GM13977 (cell line): ENCODE results near the gene CDON.

Experiments used
- DNase-seq: peaks from one replicate; pipeline ENCODE4 v3.0.0; 2012; ENCODE audit warnings: low spot score
- in situ Hi-C: fragments of 300-500 bp; cut with MboI; formaldehyde crosslinking; loops from one replicate; pipeline ENCODE4 v1.12.0; 2022; ENCODE audit warnings: low sequenced_read_pairs, low pct_unique_long_range_greater_than_20kb, mixed read lengths, inconsistent platforms; ENCODE audit not compliant: unreplicated experiment
- TF ChIP-seq, protein P1 (sequence below): IDR thresholded peaks from 2 replicates; pipeline ENCODE4 v1.5.1; 2012; ENCODE audit warnings: mild to moderate bottlenecking, control low read depth; ENCODE audit not compliant: insufficient read depth; ENCODE audit errors: extremely low read depth, missing control alignments

Gene CDON

DNA sequence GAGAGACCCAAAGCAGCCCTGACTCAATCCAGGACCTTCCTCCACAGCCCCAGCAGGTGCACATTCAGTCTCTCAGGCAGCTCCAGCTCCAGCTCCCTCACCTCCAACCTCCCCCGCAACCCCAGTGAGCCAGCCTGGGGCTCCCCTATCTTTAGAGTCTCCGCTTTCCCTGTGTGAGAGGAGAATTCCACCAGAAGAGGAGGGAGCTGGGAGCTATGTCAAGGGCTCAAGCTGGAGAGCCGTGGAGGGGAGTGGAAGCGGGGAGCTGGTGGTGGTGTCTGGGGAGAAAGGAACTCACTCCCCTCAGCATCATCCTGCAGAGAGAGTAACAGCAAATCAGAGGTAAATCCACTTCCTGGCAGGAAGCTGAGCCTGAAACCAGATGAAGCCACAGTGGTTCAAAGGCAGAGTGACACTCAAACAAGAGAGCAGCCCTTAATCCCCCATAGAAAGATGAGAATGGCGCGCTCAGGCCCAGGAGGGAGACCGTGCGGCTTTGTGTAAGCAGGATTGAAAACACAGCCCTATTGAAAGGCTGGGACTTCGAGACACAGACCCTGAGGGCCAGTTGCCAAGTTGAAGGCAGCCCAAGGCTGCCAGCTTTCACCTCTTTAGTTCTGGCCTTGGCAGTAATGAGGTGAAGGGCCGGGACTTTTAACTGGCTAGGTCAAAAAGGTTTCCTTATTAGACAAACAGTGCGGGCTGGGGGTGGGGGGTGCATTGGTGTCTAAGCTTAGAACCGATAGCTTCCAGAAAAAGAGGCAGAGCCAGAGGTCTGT lies 21.4 kb upstream of the CDON start:
- in situ Hi-C loops: no loop called here
- TF ChIP-seq, protein P1, sequence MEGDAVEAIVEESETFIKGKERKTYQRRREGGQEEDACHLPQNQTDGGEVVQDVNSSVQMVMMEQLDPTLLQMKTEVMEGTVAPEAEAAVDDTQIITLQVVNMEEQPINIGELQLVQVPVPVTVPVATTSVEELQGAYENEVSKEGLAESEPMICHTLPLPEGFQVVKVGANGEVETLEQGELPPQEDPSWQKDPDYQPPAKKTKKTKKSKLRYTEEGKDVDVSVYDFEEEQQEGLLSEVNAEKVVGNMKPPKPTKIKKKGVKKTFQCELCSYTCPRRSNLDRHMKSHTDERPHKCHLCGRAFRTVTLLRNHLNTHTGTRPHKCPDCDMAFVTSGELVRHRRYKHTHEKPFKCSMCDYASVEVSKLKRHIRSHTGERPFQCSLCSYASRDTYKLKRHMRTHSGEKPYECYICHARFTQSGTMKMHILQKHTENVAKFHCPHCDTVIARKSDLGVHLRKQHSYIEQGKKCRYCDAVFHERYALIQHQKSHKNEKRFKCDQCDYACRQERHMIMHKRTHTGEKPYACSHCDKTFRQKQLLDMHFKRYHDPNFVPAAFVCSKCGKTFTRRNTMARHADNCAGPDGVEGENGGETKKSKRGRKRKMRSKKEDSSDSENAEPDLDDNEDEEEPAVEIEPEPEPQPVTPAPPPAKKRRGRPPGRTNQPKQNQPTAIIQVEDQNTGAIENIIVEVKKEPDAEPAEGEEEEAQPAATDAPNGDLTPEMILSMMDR: no peak
- DNase-seq: no peak

DNA sequence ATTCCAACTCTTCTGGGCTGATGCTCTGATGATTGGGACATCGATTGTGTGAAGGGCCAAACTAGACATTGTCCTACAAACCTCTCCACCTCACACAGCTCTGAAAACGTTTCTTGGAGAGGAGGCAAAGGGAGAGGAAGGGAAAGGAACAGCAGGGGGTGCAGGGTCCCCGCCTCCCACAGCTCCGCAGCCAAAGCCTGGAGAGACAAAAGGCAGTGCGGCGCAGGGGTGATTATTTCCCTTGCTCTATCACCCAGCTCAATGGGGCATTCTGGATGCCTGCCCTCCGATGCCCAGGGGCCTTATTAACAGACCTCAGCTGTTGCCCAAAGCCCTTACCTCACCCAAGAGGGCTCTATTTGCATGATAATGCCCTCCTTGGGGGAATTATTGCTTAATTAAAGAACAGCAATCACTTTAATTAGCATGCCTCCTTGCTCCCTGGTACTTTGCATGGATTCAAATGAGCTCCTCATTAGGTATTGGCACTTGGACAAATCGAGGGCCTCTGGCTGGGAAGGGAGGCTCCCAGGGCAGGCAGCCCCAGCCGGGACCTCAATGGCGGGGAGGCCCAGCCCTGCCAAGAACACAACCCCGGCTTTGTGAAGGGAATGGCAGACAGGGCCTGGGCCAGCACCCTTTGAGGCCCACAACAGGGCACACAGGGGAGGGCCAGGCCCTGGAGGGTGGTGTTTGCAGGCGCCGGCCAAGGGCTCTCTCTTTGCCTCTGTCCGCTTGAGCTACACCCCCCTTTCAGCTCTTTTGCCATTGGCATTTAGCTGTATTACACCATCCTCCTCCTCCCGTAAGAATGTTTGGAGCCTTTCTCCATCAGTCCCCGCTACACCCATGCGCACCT lies 19.8 kb upstream of the CDON start:
- TF ChIP-seq, protein P1: no peak
- DNase-seq: no peak
- in situ Hi-C loops: no loop called here

DNA sequence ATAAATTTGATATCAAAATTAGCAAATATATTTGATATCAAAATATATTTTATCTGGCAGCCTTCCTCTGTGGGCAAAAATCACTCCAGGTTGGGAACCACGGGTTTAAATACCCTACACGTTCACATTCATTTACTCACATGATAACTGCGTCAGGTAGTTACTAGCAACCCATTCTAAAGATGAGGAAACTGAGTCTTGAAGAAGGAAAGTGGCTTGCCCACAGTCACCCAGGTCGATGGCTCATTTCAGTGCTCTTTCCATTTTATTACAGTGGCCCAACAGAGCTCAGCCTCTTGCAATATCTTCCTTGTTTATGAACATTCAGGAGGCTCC lies 19.2 kb upstream of the CDON start:
- DNase-seq: no peak
- in situ Hi-C loops: no loop called here
- TF ChIP-seq, protein P1: no peak

DNA sequence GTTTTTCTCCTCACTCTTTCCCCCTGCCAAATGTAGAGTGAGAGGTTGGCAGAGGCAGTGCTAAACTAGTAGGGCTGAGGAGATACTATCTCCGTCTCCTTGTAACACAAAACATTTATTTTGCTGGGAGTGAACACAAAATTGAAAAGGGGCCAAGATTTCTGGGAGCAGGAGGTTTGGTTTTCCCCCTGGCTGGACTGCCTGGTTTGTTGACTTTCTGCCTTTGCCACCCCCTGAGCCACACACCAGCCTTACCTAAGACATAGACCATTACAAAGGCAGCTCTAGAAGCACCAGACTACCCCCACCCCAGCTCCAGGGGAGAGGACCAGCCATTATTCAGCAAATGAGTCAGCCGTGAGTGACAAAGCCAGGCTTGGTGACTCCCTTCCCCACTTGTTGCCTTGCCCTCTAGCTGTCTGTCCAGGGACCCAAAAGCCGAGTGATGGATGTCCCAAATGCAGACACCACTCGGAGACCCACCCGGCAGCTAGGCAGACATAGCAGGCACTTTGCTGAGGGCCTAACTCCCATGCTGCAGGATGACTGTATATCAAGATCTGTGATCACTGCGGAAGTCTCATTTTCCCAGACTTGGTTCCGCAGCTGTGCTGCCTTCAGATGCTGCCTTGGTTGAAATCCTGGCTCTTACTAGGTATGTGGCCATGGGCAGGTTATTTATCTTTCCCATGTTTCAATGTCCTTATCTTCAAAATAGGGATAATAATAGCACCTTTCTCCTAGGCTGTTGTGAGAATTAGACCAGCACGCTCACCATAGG lies 17.7 kb upstream of the CDON start:
- TF ChIP-seq, protein P1: no peak
- in situ Hi-C loops: no loop called here
- no peak for DNase-seq

DNA sequence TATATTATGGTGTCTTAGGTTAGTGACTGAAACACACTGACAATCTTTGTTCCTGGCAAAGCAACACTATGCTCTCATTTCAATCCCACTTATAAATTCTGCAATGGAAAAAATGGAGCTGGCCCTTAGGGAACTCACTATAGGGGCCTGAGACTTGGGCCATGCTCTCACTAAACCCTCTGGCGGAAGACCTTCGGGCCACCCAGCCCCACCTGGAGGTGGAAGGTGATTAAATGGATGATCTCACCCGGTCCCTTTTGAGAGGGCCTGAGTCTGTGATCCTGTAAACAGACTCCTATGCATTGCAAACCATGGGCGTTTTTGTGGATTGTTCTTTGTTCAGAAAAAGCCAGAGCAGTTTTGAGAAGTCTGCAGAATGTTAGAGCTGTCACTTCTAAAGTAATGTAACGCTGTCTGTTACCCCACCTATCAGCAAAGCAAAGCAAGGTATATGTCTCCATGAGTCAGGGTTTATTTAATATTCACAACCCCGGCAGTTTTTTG lies 17.0 kb upstream of the CDON start:
- DNase-seq: no peak
- TF ChIP-seq, protein P1: no peak
- in situ Hi-C loops: no loop called here

DNA sequence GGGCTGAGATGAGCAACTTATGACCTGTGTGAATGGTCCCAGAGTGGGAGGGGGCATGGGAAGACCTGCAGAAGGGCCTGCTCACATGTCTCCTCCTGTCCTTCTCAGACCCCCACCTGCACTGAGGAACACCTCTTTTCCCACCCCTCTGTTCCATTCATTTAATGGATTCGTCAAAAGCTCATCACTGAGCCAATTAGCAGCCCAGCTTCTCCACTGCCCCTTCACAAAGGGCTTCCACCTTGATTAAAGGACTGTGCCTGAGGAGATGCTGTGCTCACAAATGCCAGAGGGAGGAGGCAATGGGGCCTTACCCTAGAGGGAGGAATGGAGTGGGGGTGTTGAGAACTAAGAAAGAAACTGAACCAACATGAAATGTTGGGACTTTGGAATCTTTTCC lies 14.0 kb upstream of the CDON start:
- TF ChIP-seq, protein P1: no peak
- in situ Hi-C loops: no loop called here
- DNase-seq: no peak
